ENCODE data around the gene NUP205.

DNA sequence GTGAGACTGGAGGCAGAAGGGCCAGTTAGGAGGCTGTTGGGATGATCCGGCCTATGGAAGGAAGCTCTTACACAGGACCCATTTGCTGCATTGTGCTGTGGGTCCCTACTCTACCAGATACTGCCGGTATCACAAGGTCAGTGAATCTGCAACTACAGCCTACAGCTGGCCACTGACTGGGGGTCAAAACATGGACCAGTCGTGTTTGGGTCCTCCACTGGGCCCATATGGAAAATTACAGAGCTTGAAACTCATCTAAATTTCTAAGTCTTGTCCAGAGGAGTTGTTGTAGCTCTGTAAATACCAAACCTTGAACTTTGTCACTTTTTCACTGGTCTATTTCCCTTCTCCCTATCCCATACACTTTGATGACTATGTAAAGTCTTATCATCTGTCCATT is 5.6 kb upstream of the NUP205 start:
- TF ChIP-seq SIN3A (IDR thresholded peaks at IDR 0.05; ENCODE audit: borderline replicate concordance, insufficient read depth, low read length): no peak
- TF ChIP-seq POLR2AphosphoS5 (IDR thresholded peaks at IDR 0.05; ENCODE audit: low read depth, low read length): no peak
- no peak for TF ChIP-seq FOXP2 (optimal IDR thresholded peaks at IDR 0.05; ENCODE audit: borderline replicate concordance, extremely low read depth, extremely low read length, insufficient read depth)
- no peak for TF ChIP-seq TAF1 (IDR thresholded peaks at IDR 0.05; ENCODE audit: borderline replicate concordance, insufficient read depth, low read length)
- TF ChIP-seq, protein P1, sequence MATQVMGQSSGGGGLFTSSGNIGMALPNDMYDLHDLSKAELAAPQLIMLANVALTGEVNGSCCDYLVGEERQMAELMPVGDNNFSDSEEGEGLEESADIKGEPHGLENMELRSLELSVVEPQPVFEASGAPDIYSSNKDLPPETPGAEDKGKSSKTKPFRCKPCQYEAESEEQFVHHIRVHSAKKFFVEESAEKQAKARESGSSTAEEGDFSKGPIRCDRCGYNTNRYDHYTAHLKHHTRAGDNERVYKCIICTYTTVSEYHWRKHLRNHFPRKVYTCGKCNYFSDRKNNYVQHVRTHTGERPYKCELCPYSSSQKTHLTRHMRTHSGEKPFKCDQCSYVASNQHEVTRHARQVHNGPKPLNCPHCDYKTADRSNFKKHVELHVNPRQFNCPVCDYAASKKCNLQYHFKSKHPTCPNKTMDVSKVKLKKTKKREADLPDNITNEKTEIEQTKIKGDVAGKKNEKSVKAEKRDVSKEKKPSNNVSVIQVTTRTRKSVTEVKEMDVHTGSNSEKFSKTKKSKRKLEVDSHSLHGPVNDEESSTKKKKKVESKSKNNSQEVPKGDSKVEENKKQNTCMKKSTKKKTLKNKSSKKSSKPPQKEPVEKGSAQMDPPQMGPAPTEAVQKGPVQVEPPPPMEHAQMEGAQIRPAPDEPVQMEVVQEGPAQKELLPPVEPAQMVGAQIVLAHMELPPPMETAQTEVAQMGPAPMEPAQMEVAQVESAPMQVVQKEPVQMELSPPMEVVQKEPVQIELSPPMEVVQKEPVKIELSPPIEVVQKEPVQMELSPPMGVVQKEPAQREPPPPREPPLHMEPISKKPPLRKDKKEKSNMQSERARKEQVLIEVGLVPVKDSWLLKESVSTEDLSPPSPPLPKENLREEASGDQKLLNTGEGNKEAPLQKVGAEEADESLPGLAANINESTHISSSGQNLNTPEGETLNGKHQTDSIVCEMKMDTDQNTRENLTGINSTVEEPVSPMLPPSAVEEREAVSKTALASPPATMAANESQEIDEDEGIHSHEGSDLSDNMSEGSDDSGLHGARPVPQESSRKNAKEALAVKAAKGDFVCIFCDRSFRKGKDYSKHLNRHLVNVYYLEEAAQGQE (IDR thresholded peaks at IDR 0.05; ENCODE audit: insufficient read depth in 1 of 2, low read depth in 2 of 2, low read length in 2 of 2): no peak
